HG02973 (cell line): ENCODE data around the gene CNTN5.

Source experiments
- ATAC-seq: cut with Tn5 transposase; IDR thresholded peaks from one replicate; pipeline ENCODE4 v1.9.1; 2021; ENCODE audit warnings: moderate library complexity; ENCODE audit not compliant: unreplicated experiment

CNTN5 gene

DNA sequence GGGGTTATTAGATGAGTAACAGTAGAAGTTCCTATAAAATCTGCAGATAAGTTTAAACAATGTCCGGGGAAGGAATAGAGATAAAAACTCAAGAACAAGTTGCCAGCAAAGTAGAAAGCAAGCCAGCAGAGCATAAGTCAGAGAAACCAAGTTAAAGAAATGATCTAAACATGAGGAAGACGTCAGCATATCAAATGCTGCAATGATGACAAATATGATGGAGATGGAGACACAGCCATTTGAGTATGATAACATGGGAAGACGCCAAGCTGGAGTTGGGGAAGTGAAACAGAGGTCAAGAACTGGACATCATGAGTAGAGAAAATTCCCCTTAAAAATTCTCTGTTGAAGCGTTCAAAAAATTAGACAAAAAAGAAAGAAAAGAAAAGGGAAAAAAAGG lies 571.5 kb downstream of the CNTN5 start:
- ATAC-seq = no peak

DNA sequence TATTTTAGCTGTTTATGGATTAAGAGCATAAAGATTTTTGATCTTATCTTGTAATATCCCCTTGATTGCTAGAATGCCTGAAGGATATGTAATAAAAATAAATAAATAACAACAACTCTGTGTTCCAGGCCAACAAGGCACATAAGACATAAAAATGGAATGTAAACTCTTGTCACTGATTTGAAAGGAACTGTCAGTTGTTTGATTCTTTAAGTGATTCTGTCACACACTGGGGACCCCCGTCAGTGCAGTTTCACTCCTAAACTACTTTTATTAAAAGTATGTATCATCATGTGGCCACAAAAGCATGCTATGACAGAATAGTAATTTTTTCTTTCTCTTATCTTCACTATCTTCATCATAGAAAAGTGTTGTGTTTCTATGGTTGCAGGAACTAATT lies 572.4 kb downstream of the CNTN5 start:
- ATAC-seq = no peak

DNA sequence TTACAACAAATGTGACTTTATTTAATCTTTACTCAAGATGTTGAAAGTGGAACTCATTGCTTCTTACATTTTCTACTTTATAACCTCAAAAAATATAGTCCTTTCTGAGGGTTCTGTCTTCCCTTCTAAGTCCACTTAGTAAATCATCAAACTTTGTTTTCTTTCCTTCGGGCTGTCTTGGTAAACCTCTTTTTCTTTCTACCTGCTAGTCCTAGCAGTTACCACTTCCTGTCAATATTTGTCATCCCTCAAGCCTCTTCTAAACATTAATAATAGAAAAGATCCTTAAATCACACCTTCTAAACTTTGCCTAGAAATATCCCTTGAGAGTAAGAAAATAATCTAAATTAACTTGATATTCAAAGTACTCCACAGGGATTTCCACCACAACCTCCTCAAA lies 580.4 kb downstream of the CNTN5 start:
- no peak for ATAC-seq

- no peak for ATAC-seq
These were observed 593.6 kb downstream of the CNTN5 start for GRCh38 chr11:99614352-99614751.

GRCh38 chr11:99630629-99631028 lies 609.9 kb downstream of the CNTN5 start:
- no peak for ATAC-seq

- ATAC-seq = no peak
These were observed 610.9 kb downstream of the CNTN5 start for GRCh38 chr11:99631618-99632017.

- ATAC-seq = no peak
These were observed 612.2 kb downstream of the CNTN5 start for GRCh38 chr11:99632969-99633368.

- no peak for ATAC-seq
These were observed 613.8 kb downstream of the CNTN5 start for GRCh38 chr11:99634581-99634980.

DNA sequence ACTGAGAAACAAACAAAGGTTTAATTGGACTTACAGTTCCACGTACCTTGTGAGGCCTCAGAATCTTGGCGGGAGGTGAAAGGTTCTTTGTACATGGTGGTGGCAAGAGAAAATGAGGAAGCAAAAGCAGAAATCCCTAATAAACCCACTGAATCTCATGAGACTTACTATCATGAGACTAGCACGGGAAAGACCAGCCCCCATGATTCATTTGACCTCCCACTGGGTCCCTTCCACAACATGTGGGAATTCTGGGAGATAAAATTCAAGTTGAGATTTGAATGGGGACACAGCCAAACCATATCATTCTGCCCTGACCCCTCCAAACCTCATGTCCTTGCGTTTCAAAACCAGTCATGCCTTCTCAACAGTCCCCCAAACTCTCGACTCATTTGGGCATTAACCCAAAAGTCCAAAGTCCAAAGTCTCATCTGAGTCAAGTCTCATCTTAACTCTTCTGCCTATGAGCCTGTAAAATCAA lies 617.4 kb downstream of the CNTN5 start:
- ATAC-seq = no peak

DNA sequence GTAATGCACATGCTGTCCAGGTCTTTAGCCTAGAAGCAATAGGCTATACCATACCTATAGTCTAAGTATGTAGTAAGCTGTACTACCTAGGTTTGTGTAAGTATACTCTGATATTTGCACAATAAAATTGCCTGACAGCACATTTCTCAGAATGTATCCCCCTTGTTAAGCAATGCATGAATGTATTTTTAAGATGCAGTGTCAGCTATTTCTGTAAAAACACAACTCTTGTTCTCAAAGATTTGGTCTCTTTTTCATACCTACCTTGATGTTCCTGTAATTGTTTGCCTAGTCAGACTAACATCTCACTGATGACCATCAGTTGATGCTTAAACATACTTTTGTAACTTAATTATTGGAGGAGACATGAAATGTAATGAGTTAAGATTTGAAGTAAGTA lies 619.9 kb downstream of the CNTN5 start:
- ATAC-seq = no peak

GRCh38 chr11:99645934-99646333 lies 625.2 kb downstream of the CNTN5 start:
- no peak for ATAC-seq

DNA sequence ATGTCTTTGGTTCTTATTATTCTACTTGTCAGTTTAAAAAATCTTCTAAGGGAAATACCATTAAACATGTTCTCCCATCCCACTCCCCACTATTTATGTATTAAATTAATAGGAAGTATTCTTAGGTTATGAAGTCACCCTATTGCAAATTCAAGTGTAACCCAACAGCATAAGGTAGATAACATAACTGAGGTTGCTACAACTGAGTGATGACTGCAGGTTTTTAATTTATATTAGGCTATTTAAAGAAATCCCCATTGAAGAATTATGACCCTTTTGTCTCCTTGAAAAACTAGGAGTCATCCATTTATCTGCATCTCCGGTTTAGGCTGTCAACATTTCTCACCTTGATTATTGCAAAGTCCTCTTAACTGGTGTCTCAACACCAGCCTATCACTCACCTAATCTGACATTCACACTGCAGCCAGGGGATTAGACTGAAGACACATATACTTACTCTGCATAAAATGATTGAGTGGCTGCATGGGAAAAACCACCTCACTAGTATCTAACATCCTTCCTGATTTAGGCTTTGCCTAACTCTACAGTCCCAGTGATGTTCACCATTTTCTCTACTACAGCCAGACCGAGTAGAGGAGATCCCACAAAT lies 649.4 kb downstream of the CNTN5 start:
- ATAC-seq = no peak

DNA sequence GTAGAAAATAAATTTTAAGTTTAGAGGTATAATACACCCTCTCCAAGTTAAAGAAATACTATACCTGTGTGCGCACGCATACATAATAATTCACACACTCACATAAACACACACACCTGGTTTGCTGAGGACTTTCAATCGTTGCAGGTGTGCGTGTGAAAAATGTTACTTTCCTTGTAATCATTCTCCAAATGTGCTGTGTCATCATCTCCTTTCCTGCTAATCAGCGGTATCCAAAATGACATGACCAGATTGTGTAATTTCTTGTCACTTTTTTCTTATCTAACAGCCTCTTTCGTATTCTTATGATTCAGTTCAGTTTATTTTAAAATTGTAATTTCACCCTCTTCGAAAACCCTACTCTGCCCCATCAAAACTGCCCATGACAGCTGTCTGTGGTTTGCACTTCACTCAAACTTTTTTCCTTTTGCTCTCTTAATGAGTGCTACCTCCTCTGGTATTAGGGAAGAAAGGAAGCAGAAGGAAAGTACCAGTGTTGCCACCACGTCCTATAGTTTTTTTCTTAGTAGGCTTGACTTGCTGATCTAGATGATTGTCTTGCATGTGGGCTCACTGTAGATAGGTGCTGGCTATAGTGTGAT lies 651.2 kb downstream of the CNTN5 start:
- no peak for ATAC-seq

- ATAC-seq = no peak
These were observed 655.5 kb downstream of the CNTN5 start for GRCh38 chr11:99676292-99676691.

GRCh38 chr11:99682171-99682570 lies 661.4 kb downstream of the CNTN5 start:
- ATAC-seq = no peak

DNA sequence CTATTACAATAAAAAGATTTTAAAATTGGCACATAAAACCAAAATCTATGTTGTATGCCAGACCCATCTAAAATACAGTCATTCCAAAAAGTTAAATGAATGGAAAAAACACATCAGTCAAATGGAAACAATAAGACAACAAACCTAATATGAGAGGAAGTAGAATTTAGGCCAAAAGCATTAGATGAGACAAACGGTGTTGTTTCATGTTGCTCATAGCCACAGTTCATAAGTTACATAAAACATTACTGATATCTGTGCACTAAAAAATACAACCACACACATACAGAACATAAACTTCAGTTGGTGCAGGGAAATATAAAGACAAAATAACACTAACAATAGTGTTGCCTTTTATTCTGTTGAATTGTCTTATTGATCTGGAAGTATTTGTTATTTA lies 661.9 kb downstream of the CNTN5 start:
- ATAC-seq = no peak

- no peak for ATAC-seq
These were observed 663.2 kb downstream of the CNTN5 start for GRCh38 chr11:99683933-99684332.

DNA sequence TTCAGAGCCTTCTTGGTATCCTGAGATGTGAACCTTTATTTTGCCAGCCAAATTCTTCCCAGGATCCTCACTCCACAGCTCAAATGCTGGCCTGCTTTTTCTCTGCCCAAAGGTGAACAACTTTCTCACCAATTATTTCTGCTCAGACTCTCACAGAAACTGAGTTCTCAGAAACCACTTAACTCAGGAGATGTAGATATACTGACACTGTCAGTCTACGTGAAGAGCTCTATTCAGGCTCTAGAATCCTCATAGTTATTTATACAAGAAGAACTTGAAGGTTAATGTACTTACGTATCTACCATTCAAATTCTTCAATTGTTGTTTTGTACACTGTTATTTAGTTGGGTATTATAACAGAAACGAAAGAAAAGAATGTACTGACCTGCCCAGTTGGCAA lies 666.1 kb downstream of the CNTN5 start:
- no peak for ATAC-seq

DNA sequence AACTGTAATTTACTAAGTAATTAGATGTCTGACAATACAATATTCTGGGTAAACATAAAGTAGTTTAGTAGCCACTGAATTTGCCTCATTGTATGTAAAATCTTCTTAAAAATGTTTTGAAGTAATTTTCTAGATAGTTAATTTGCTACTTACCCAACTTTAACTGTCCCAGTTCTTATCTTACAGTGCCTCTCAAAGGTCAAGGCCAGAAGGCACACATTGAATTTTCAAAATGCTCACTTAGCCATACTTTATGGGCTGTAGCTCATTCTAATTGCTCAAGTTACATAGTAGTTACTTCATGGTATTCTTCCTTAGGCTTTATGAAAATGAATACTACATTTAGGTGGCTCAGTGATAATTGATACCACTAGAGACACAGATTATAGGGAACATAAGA lies 666.6 kb downstream of the CNTN5 start:
- no peak for ATAC-seq

GRCh38 chr11:99693941-99694492 lies 673.3 kb downstream of the CNTN5 start:
- no peak for ATAC-seq

DNA sequence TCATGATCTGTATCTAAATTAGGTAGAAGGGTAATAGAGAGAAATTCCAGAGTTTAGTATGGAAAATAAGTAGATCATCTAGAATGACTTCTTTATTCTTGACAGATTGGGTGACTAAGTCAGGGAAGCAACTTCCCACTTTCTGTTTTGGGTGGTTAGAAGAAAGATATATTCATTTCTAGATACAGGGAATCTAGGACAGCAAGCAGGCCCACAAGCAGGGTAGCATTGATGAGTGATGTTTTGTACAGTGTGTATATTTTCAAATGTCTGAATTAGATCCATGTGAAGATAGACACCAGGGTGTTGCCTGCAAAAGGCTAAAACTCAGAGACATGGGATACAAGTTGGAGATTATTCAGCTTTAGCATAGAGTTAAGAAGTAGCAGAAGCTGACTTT lies 674.4 kb downstream of the CNTN5 start:
- ATAC-seq = no peak

DNA sequence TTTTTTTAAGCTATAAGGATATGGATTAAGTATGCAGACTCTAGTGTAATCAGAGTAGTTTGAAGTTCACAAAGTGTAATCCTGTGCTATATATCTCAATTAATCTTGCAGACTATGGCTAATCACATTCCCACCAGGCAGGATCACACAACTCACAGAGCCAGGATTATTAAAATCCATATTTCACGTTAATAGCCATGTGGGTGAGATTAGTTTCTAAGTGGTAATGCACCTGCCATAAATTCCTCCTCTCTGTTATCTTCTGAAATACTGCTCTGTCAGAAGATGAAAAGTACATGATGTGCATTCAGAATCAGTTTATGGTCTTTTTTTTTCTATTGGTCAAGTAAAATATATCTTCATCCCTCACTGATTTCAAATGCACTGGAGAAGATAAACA lies 686.1 kb downstream of the CNTN5 start:
- ATAC-seq = no peak
